GM23248 (cell line): Measurements from ENCODE around the gene RAD51AP2. TPM values are rescaled to one million over a fixed set of nuclear protein-coding genes. Genes with fewer than 3 reads are reported as not detected.
A peak's percentile ranks its signal among the peaks of the same experiment; 100 is the strongest.

ENCODE experiments used
- DNase-seq: peaks from one replicate; pipeline ENCODE4 v3.0.0-alpha.2; 2015
- H2AFZ ChIP-seq: fragments of 200-600 bp; sonication (generic); 2 replicates; pipeline ENCODE4 v1.6.1; 2016; ENCODE audit warnings: antibody characterized with exemption
- H3F3A ChIP-seq: fragments of 200-600 bp; sonication (generic); 2 replicates; pipeline ENCODE4 v1.6.1; 2016; ENCODE audit warnings: mild to moderate bottlenecking, antibody characterized with exemption, mixed run types; ENCODE audit not compliant: insufficient read depth
- H3K27ac ChIP-seq: fragments of 200-600 bp; sonication (generic); 2 replicates; pipeline ENCODE4 v1.5.1; 2016; ENCODE audit warnings: mild to moderate bottlenecking
- H3K27me3 ChIP-seq: fragments of 200-600 bp; sonication (generic); replicated peaks from 2 replicates; pipeline ENCODE4 v1.6.1; 2016; ENCODE audit warnings: mild to moderate bottlenecking; ENCODE audit not compliant: insufficient read depth
- H3K36me3 ChIP-seq: fragments of 200-600 bp; sonication (generic); 2 replicates; pipeline ENCODE4 v1.6.1; 2016; ENCODE audit warnings: low read depth, mild to moderate bottlenecking
- H3K4me1 ChIP-seq: fragments of 200-600 bp; sonication (generic); 2 replicates; pipeline ENCODE4 v1.6.1; 2016; ENCODE audit warnings: mild to moderate bottlenecking; ENCODE audit not compliant: insufficient read depth
- H3K4me2 ChIP-seq: fragments of 200-600 bp; sonication (generic); one replicate; pipeline ENCODE4 v1.6.1; 2016; ENCODE audit warnings: mild to moderate bottlenecking; ENCODE audit not compliant: unreplicated experiment
- H3K4me3 ChIP-seq: fragments of 200-600 bp; sonication (generic); 2 replicates; pipeline ENCODE4 v1.5.1; 2016; ENCODE audit warnings: mild to moderate bottlenecking
- H3K79me2 ChIP-seq: fragments of 200-600 bp; sonication (generic); 2 replicates; pipeline ENCODE4 v1.6.1; 2016; ENCODE audit warnings: mild to moderate bottlenecking; ENCODE audit not compliant: insufficient read depth
- H3K9ac ChIP-seq: fragments of 200-600 bp; sonication (generic); 2 replicates; pipeline ENCODE4 v1.6.1; 2016; ENCODE audit warnings: mild to moderate bottlenecking
- H3K9me2 ChIP-seq: fragments of 200-600 bp; sonication (generic); 2 replicates; pipeline ENCODE4 v1.6.1; 2016; ENCODE audit warnings: mixed run types, mild to moderate bottlenecking, moderate library complexity; ENCODE audit not compliant: insufficient read depth
- H3K9me3 ChIP-seq: fragments of 200-600 bp; sonication (generic); one replicate; pipeline ENCODE4 v1.6.1; 2017; ENCODE audit warnings: low read depth
- H4K20me1 ChIP-seq: fragments of 200-600 bp; sonication (generic); 2 replicates; pipeline ENCODE4 v1.6.0; 2016; ENCODE audit not compliant: insufficient read depth
- EZH2 ChIP-seq: fragments of 200-600 bp; sonication (generic); IDR thresholded peaks from 2 replicates; pipeline ENCODE4 v1.6.1; 2018; ENCODE audit warnings: antibody characterized with exemption, mild to moderate bottlenecking; ENCODE audit not compliant: insufficient read depth, poor library complexity, severe bottlenecking
- EZH2phosphoT487 ChIP-seq: fragments of 200-600 bp; sonication (generic); IDR thresholded peaks from 2 replicates; pipeline ENCODE4 v1.6.1; 2018; ENCODE audit warnings: antibody characterized with exemption, moderate library complexity, mild to moderate bottlenecking, low read depth; ENCODE audit not compliant: insufficient read depth
- WGBS, 2 experiments: methylation state at CpG; one replicate each; pipeline ENCODE4 v1.1.6; 2015 to 2017; ENCODE audit warnings: low lambda C conversion rate in 2 of 2, low coverage in 1 of 2; ENCODE audit errors: missing lambda C conversion rate in 2 of 2; 5-methylcytosine and 5-hydroxymethylcytosine counted together
- in situ Hi-C: fragments of 300-500 bp; cut with MboI; formaldehyde crosslinking; loops from 2 replicates; pipeline ENCODE4 v1.15.0; 2020
- polyA plus RNA-seq: library from polyadenylated mRNA; unstranded; fragments of >200 nt; fragmentation: Nextera tagmentation; extraction: Ambion mirVana; gene quantifications from 2 replicates; pipeline ENCODE4 v1.2.1, GENCODE V29; 2016
- total RNA-seq: library from RNA; depleted of rRNA; stranded (reverse); fragments of >200 nt; shearing (Covaris generic); gene quantifications from 2 replicates; pipeline ENCODE4 v1.2.3, GENCODE V29; 2014; rRNA removed

Gene RAD51AP2
- total and polyA plus RNA-seq, 2 experiments from 2014 or later, result not detected

GRCh38 chr2:17471979-17472378 is 46.3 kb downstream of the RAD51AP2 start:
- Histone ChIP-seq H3K4me1 (0 out of 2 replicates have a peak, but pooled peaks cover 5% of the 10 kb centered on the region), H3K9me3 (no peaks in the 10 kb centered on the region)

GRCh38 chr2:17470855-17471641 is 47.2 kb downstream of the RAD51AP2 start:
- no peaks in the 10 kb centered on the region for H3K27me3 ChIP-seq
- H3K9me3 ChIP-seq, result no peaks in the 10 kb centered on the region
- H4K20me1 ChIP-seq, result no peaks in the 10 kb centered on the region
- peak; percentile 38 for DNase-seq
- no peak overlapping the region for H3K4me3 ChIP-seq
- no peaks in the 10 kb centered on the region for H3K79me2 ChIP-seq
- peak overlapping the region; percentile 20 for H3K4me2 ChIP-seq
- 0 out of 2 replicates have a peak, but pooled peaks cover 5% of the 10 kb centered on the region for H3K4me1 ChIP-seq
- no peaks in the 10 kb centered on the region for H3K9me2 ChIP-seq
- TF ChIP-seq EZH2 (no peak), EZH2phosphoT487 (no peak)
- WGBS, 2 experiments, result 51% methylated on average over 6 of the region's 6 CpGs
- no peak overlapping the region for H3K27ac ChIP-seq
- 0 out of 2 replicates have a peak overlapping the region, but pooled peaks have one; percentile 6 for H3K9ac ChIP-seq
- no peaks in the 10 kb centered on the region for H3F3A ChIP-seq
- no peaks in the 10 kb centered on the region for H3K36me3 ChIP-seq
- peak overlapping the region; percentile 35; the same call in 1 of the 2 replicates for H2AFZ ChIP-seq
- in situ Hi-C loops, result no loop called here

More at GRCh38 chr2:17471979-17472378, 46.3 kb downstream of the RAD51AP2 start:
- no peak for TF ChIP-seq EZH2
- TF ChIP-seq EZH2phosphoT487, result no peak
- no peak overlapping the region for H3K9ac ChIP-seq
- no peaks in the 10 kb centered on the region for H3F3A ChIP-seq
- no peaks in the 10 kb centered on the region for H3K9me2 ChIP-seq
- H4K20me1 ChIP-seq, result no peaks in the 10 kb centered on the region
- in situ Hi-C loops, result no loop called here
- H3K27me3 ChIP-seq, result no peaks in the 10 kb centered on the region
- H3K36me3 ChIP-seq, result no peaks in the 10 kb centered on the region
- no peak overlapping the region for H3K4me3 ChIP-seq
- H3K4me2 ChIP-seq, result no peak overlapping the region
- no peak for DNase-seq
- no peak overlapping the region for H3K27ac ChIP-seq
- no peak overlapping the region for H2AFZ ChIP-seq
- H3K79me2 ChIP-seq, result no peaks in the 10 kb centered on the region

GRCh38 chr2:17461087-17461475 is 57.2 kb downstream of the RAD51AP2 start:
- no peak for DNase-seq
- Histone ChIP-seq H3K9me2 (no peaks in the 10 kb centered on the region), H3K36me3 (no peaks in the 10 kb centered on the region), H3K27me3 (no peaks in the 10 kb centered on the region), H4K20me1 (no peaks in the 10 kb centered on the region), H3K9me3 (no peaks in the 10 kb centered on the region), H3K9ac (no peak overlapping the region), H2AFZ (no peak overlapping the region), H3K27ac (no peak overlapping the region), H3K79me2 (no peaks in the 10 kb centered on the region), H3K4me3 (no peak overlapping the region), H3K4me2 (no peak overlapping the region), H3K4me1 (no peaks in the 10 kb centered on the region), H3F3A (no peaks in the 10 kb centered on the region)
- in situ Hi-C loops, result no loop called here
- TF ChIP-seq EZH2, result no peak
- no peak for TF ChIP-seq EZH2phosphoT487
- WGBS, 2 experiments, result 37 to 43% methylated on average over 1 of the region's 1 CpG

Other genes starting within 250 kb of the RAD51AP2 start
- gene VSNL1, start 22.3 kb upstream of the RAD51AP2 start, total RNA-seq, result 1.8 TPM in 1 of 2 replicates, not detected in the other
- gene VSNL1, start 22.3 kb upstream of the RAD51AP2 start, polyA plus RNA-seq, result 0.70 and 0.72 TPM in 2 replicates
- gene SMC6, start 235.4 kb upstream of the RAD51AP2 start, total RNA-seq, result 21.4 and 22.0 TPM in 2 replicates
- gene SMC6, start 235.4 kb upstream of the RAD51AP2 start, polyA plus RNA-seq, result 18.8 and 20.9 TPM in 2 replicates
- 8.1 and 10.2 TPM in 2 replicates for gene GEN1, start 235.7 kb upstream of the RAD51AP2 start, total RNA-seq
- gene GEN1, start 235.7 kb upstream of the RAD51AP2 start, polyA plus RNA-seq, result 3.9 and 4.5 TPM in 2 replicates